Activated T-helper 2 cell treated with anti-CD3 and anti-CD28 coated beads, Interferon-gamma antibody, Interleukin-2, Interleukin-4, amounts not matched to agents 10 μg/mL and 5 μg/mL and 100 μg/mL, durations not matched to agents 14 hours and 24 hours and 36 hours (primary cell): ENCODE measurements around the gene AGAP1. TPM values are rescaled to one million over a fixed set of nuclear protein-coding genes. Genes with fewer than 3 reads are reported as not detected.

ENCODE experiments used
- DNase-seq: peaks from one replicate; pipeline ENCODE4 v3.0.0; 2021; ENCODE audit warnings: low spot score
- H3K27ac Mint-ChIP-seq: one replicate; pipeline ENCODE4 v1.8.0; 2021; ENCODE audit warnings: mixed read lengths
- H3K27me3 Mint-ChIP-seq: one replicate; pipeline ENCODE4 v1.8.0; 2021; ENCODE audit warnings: low read depth, mixed read lengths
- H3K36me3 Mint-ChIP-seq: one replicate; pipeline ENCODE4 v1.8.0; 2021; ENCODE audit warnings: low read depth, mixed read lengths
- H3K4me1 Mint-ChIP-seq: one replicate; pipeline ENCODE4 v1.8.0; 2021; ENCODE audit warnings: low read depth, mixed read lengths
- H3K4me3 Mint-ChIP-seq: one replicate; pipeline ENCODE4 v1.8.0; 2021; ENCODE audit warnings: low read depth, mild to moderate bottlenecking, moderate library complexity, mixed read lengths
- H3K9me3 Mint-ChIP-seq: one replicate; pipeline ENCODE4 v1.8.0; 2021; ENCODE audit warnings: mixed read lengths
- intact Hi-C: fragments of 100-400 bp; cut with micrococcal nuclease; formaldehyde crosslinking; loops from one replicate; pipeline ENCODE4 v1.15.1; 2023
- total RNA-seq: library from RNA; stranded (reverse); gene quantifications from 2 replicates; pipeline ENCODE4 v1.2.3, GENCODE V29; 2022

AGAP1 gene
- total RNA-seq, 1 donor from 2014 or later, result 1.8 TPM

- H3K4me3 Mint-ChIP-seq, result no peak overlapping the region
- H3K27ac Mint-ChIP-seq, result no peak overlapping the region
- DNase-seq, result no peak
- H3K4me1 Mint-ChIP-seq, result no peaks in the 10 kb centered on the region
- no peaks in the 10 kb centered on the region for H3K9me3 Mint-ChIP-seq
- no peaks in the 10 kb centered on the region for H3K27me3 Mint-ChIP-seq
- intact Hi-C loops, result no loop called here
- H3K36me3 Mint-ChIP-seq, result no peaks in the 10 kb centered on the region
Measured at GRCh38 chr2:235712176-235712575, 218.3 kb downstream of the AGAP1 start.

GRCh38 chr2:235713189-235713588 lies 219.3 kb downstream of the AGAP1 start:
- no peaks in the 10 kb centered on the region for H3K4me1 Mint-ChIP-seq
- intact Hi-C loops, result no loop called here

GRCh38 chr2:235715601-235716000 lies 221.8 kb downstream of the AGAP1 start:
- intact Hi-C loops, result no loop called here
- Mint-ChIP-seq H3K27ac (no peak overlapping the region), H3K27me3 (no peaks in the 10 kb centered on the region), H3K36me3 (no peaks in the 10 kb centered on the region), H3K9me3 (no peaks in the 10 kb centered on the region), H3K4me3 (no peak overlapping the region), H3K4me1 (no peaks in the 10 kb centered on the region)
- DNase-seq, result no peak

More at GRCh38 chr2:235713189-235713588, 219.3 kb downstream of the AGAP1 start:
- H3K9me3 Mint-ChIP-seq, result no peaks in the 10 kb centered on the region
- no peak overlapping the region for H3K4me3 Mint-ChIP-seq
- no peak for DNase-seq
- no peak overlapping the region for H3K27ac Mint-ChIP-seq
- H3K36me3 Mint-ChIP-seq, result no peaks in the 10 kb centered on the region
- H3K27me3 Mint-ChIP-seq, result no peaks in the 10 kb centered on the region

GRCh38 chr2:235716875-235717496 lies 223.1 kb downstream of the AGAP1 start:
- Mint-ChIP-seq H3K9me3 (no peaks in the 10 kb centered on the region), H3K27ac (no peak overlapping the region), H3K4me3 (no peak overlapping the region), H3K27me3 (no peaks in the 10 kb centered on the region), H3K36me3 (no peaks in the 10 kb centered on the region), H3K4me1 (no peaks in the 10 kb centered on the region)
- DNase-seq, result no peak
- intact Hi-C loops, result no loop called here

- no peak overlapping the region for H3K4me3 Mint-ChIP-seq
- no peak overlapping the region for H3K27ac Mint-ChIP-seq
- H3K27me3 Mint-ChIP-seq, result no peaks in the 10 kb centered on the region
- H3K36me3 Mint-ChIP-seq, result no peaks in the 10 kb centered on the region
- H3K9me3 Mint-ChIP-seq, result no peaks in the 10 kb centered on the region
- H3K4me1 Mint-ChIP-seq, result no peaks in the 10 kb centered on the region
- intact Hi-C loops, result no loop called here
- no peak for DNase-seq
Measured at GRCh38 chr2:235719146-235719942, 225.5 kb downstream of the AGAP1 start.

- no peaks in the 10 kb centered on the region for H3K9me3 Mint-ChIP-seq
- H3K4me1 Mint-ChIP-seq, result no peaks in the 10 kb centered on the region
- DNase-seq, result no peak
- intact Hi-C loops, result no loop called here
- no peaks in the 10 kb centered on the region for H3K27me3 Mint-ChIP-seq
- no peak overlapping the region for H3K4me3 Mint-ChIP-seq
- H3K27ac Mint-ChIP-seq, result no peak overlapping the region
- no peaks in the 10 kb centered on the region for H3K36me3 Mint-ChIP-seq
Measured at GRCh38 chr2:235721625-235722024, 227.8 kb downstream of the AGAP1 start.

GRCh38 chr2:235722869-235723268 lies 229.0 kb downstream of the AGAP1 start:
- Mint-ChIP-seq H3K27ac (no peak overlapping the region), H3K9me3 (no peaks in the 10 kb centered on the region), H3K36me3 (no peaks in the 10 kb centered on the region), H3K4me1 (no peaks in the 10 kb centered on the region), H3K4me3 (no peak overlapping the region), H3K27me3 (no peaks in the 10 kb centered on the region)
- no peak for DNase-seq
- intact Hi-C loops, result no loop called here

- intact Hi-C loops, result no loop called here
- H3K4me1 Mint-ChIP-seq, result no peaks in the 10 kb centered on the region
- H3K9me3 Mint-ChIP-seq, result no peaks in the 10 kb centered on the region
- no peaks in the 10 kb centered on the region for H3K27me3 Mint-ChIP-seq
- no peak for DNase-seq
- H3K36me3 Mint-ChIP-seq, result no peaks in the 10 kb centered on the region
- no peak overlapping the region for H3K27ac Mint-ChIP-seq
- no peak overlapping the region for H3K4me3 Mint-ChIP-seq
Measured at GRCh38 chr2:235723371-235723770, 229.5 kb downstream of the AGAP1 start.

- intact Hi-C loops, result no loop called here
- no peaks in the 10 kb centered on the region for H3K27me3 Mint-ChIP-seq
- H3K4me3 Mint-ChIP-seq, result no peak overlapping the region
- H3K9me3 Mint-ChIP-seq, result no peaks in the 10 kb centered on the region
- DNase-seq, result no peak
- no peaks in the 10 kb centered on the region for H3K36me3 Mint-ChIP-seq
- H3K4me1 Mint-ChIP-seq, result no peaks in the 10 kb centered on the region
- H3K27ac Mint-ChIP-seq, result no peak overlapping the region
Measured at GRCh38 chr2:235723811-235724465, 230.1 kb downstream of the AGAP1 start.

GRCh38 chr2:235725016-235725489 lies 231.2 kb downstream of the AGAP1 start:
- H3K36me3 Mint-ChIP-seq, result no peaks in the 10 kb centered on the region
- intact Hi-C loops, result no loop called here
- H3K4me1 Mint-ChIP-seq, result no peaks in the 10 kb centered on the region
- H3K4me3 Mint-ChIP-seq, result no peak overlapping the region
- DNase-seq, result no peak
- no peaks in the 10 kb centered on the region for H3K27me3 Mint-ChIP-seq
- no peaks in the 10 kb centered on the region for H3K9me3 Mint-ChIP-seq
- H3K27ac Mint-ChIP-seq, result no peak overlapping the region

GRCh38 chr2:235725841-235726240 lies 232.0 kb downstream of the AGAP1 start:
- Mint-ChIP-seq H3K27ac (no peak overlapping the region), H3K36me3 (no peaks in the 10 kb centered on the region), H3K4me3 (no peak overlapping the region), H3K4me1 (no peaks in the 10 kb centered on the region), H3K9me3 (no peaks in the 10 kb centered on the region), H3K27me3 (no peaks in the 10 kb centered on the region)
- intact Hi-C loops, result no loop called here
- no peak for DNase-seq

GRCh38 chr2:235726554-235726953 lies 232.7 kb downstream of the AGAP1 start:
- DNase-seq, result no peak
- Mint-ChIP-seq H3K36me3 (no peaks in the 10 kb centered on the region), H3K27ac (no peak overlapping the region), H3K4me3 (no peak overlapping the region), H3K4me1 (no peaks in the 10 kb centered on the region), H3K27me3 (no peaks in the 10 kb centered on the region), H3K9me3 (no peaks in the 10 kb centered on the region)
- intact Hi-C loops, result no loop called here

- Mint-ChIP-seq H3K27ac (no peak overlapping the region), H3K4me3 (no peak overlapping the region)
- intact Hi-C loops, result no loop called here
Measured at GRCh38 chr2:235727174-235727573, 233.3 kb downstream of the AGAP1 start.

More at GRCh38 chr2:235727174-235727573, 233.3 kb downstream of the AGAP1 start:
- Mint-ChIP-seq H3K4me1 (no peaks in the 10 kb centered on the region), H3K9me3 (no peaks in the 10 kb centered on the region), H3K27me3 (no peaks in the 10 kb centered on the region), H3K36me3 (no peaks in the 10 kb centered on the region)
- no peak for DNase-seq
